Neuronal stem cell (in vitro differentiated cells): ENCODE results near the gene MRPS33.

Experiments used
- DNase-seq: peaks from one replicate; pipeline ENCODE4 v3.0.0-alpha.2; 2013; ENCODE audit warnings: low spot score
- H2AFZ ChIP-seq: one replicate; pipeline ENCODE4 v1.6.1; 2013; ENCODE audit warnings: mild to moderate bottlenecking, low read length, inconsistent platforms
- H2AK5ac ChIP-seq: 2 replicates; pipeline ENCODE4 v1.6.1; 2013; ENCODE audit warnings: low read depth, mild to moderate bottlenecking, inconsistent platforms, low read length, moderate library complexity, mixed read lengths
- H2BK120ac ChIP-seq: 2 replicates; pipeline ENCODE4 v1.6.1; 2013; ENCODE audit warnings: low read depth, mild to moderate bottlenecking, inconsistent platforms, low read length, moderate library complexity, mixed read lengths
- H2BK12ac ChIP-seq: one replicate; pipeline ENCODE4 v1.6.1; 2013; ENCODE audit warnings: low read length, inconsistent platforms
- H2BK15ac ChIP-seq: 2 replicates; pipeline ENCODE4 v1.6.1; 2013; ENCODE audit warnings: mild to moderate bottlenecking, low read length, inconsistent platforms, mixed read lengths
- H2BK5ac ChIP-seq: one replicate; pipeline ENCODE4 v1.6.1; 2013; ENCODE audit warnings: inconsistent platforms, mild to moderate bottlenecking, low read length, moderate library complexity
- H3K14ac ChIP-seq: one replicate; pipeline ENCODE4 v1.6.1; 2013; ENCODE audit warnings: low read length, inconsistent platforms
- H3K18ac ChIP-seq: 2 replicates; pipeline ENCODE4 v1.6.1; 2013; ENCODE audit warnings: low read length, inconsistent platforms
- H3K23ac ChIP-seq: 2 replicates; pipeline ENCODE4 v1.6.1; 2013; ENCODE audit warnings: low read depth, mild to moderate bottlenecking, mixed read lengths, low read length, inconsistent platforms; ENCODE audit not compliant: poor library complexity
- H3K27ac ChIP-seq: replicated peaks from 3 replicates; pipeline ENCODE4 v1.5.1; 2013; ENCODE audit warnings: low read length, inconsistent platforms
- H3K27me3 ChIP-seq, 3 experiments: 2 replicates each; pipeline ENCODE4 v1.6.1; 2013; ENCODE audit warnings: low read length in 3 of 3, mild to moderate bottlenecking in 2 of 3, inconsistent platforms in 1 of 3, low read depth in 1 of 3, mixed read lengths in 1 of 3, moderate library complexity in 1 of 3; ENCODE audit not compliant: control insufficient read depth in 3 of 3, insufficient read depth in 3 of 3
- H3K36me3 ChIP-seq, 2 donors: replicated peaks in 1 of 2; 2 replicates each; pipeline ENCODE4 v1.6.1; 2013; ENCODE audit warnings: low read length in 2 of 2; ENCODE audit not compliant: control insufficient read depth in 2 of 2, insufficient read depth in 2 of 2
- H3K4ac ChIP-seq: 2 replicates; pipeline ENCODE4 v1.6.1; 2013; ENCODE audit warnings: inconsistent platforms, mild to moderate bottlenecking, low read length, moderate library complexity
- H3K4me1 ChIP-seq, 2 donors: 1 replicate in 1 of 2; 2 replicates in 1 of 2; pipeline ENCODE4 v1.6.1; 2013; ENCODE audit warnings: low read length in 2 of 2, low read depth in 1 of 2; ENCODE audit not compliant: control insufficient read depth in 2 of 2, insufficient read depth in 1 of 2
- H3K4me2 ChIP-seq: one replicate; pipeline ENCODE4 v1.6.1; 2013; ENCODE audit warnings: mild to moderate bottlenecking, low read length, inconsistent platforms; ENCODE audit not compliant: insufficient read depth, poor library complexity, severe bottlenecking
- H3K4me3 ChIP-seq, 2 donors: 2 replicates each; pipeline ENCODE4 v1.5.1; 2013; ENCODE audit warnings: low read length in 2 of 2, mild to moderate bottlenecking in 2 of 2, inconsistent platforms in 1 of 2, moderate library complexity in 1 of 2
- H3K79me1 ChIP-seq: one replicate; pipeline ENCODE4 v1.6.1; 2013; ENCODE audit warnings: low read depth, mild to moderate bottlenecking, inconsistent platforms, low read length, moderate library complexity
- H3K9ac ChIP-seq: one replicate; pipeline ENCODE4 v1.6.1; 2013; ENCODE audit warnings: mild to moderate bottlenecking, low read depth, low read length, inconsistent platforms; ENCODE audit not compliant: poor library complexity
- H3K9me3 ChIP-seq, 2 donors: replicated peaks in 1 of 2; 2 replicates each; pipeline versions ENCODE3 to v1.6.1; 2013; ENCODE audit warnings: low read length in 2 of 2, mild to moderate bottlenecking in 2 of 2, inconsistent platforms in 1 of 2, low read depth in 1 of 2, mixed read lengths in 1 of 2, moderate library complexity in 1 of 2; ENCODE audit not compliant: control insufficient read depth in 2 of 2, insufficient read depth in 1 of 2
- H4K8ac ChIP-seq: one replicate; pipeline ENCODE4 v1.6.1; 2013; ENCODE audit warnings: low read depth, mild to moderate bottlenecking, inconsistent platforms, low read length, moderate library complexity
- H4K91ac ChIP-seq: one replicate; pipeline ENCODE4 v1.6.1; 2013; ENCODE audit warnings: low read length, low read depth, mild to moderate bottlenecking, inconsistent platforms; ENCODE audit not compliant: poor library complexity
- WGBS, 2 donors: extraction: QIAGEN DNeasy Blood & Tissue Kit; methylation state at CpG; one replicate each; pipeline ENCODE4 v1.1.7; 2013; ENCODE audit warnings: missing lambda C conversion rate in 2 of 2, mixed read lengths in 1 of 2; ENCODE audit not compliant: insufficient read length in 2 of 2, insufficient replicate concordance in 1 of 2; ENCODE audit errors: extremely low coverage in 2 of 2; 5-methylcytosine and 5-hydroxymethylcytosine counted together

MRPS33 gene

GRCh38 chr7:141045842-141046620 is 31.3 kb upstream of the MRPS33 start:
- no peak overlapping the region for H3K4ac ChIP-seq
- DNase-seq, result no peak

GRCh38 chr7:141045126-141045841 is 30.5 kb upstream of the MRPS33 start:
- no peak overlapping the region for H2BK5ac ChIP-seq
- H2AFZ ChIP-seq, result no peak overlapping the region
- WGBS, 2 donors, result no CpG with 5 or more reads among the region's 7 CpGs

More at GRCh38 chr7:141045842-141046620, 31.3 kb upstream of the MRPS33 start:
- H3K4me2 ChIP-seq, result no peak overlapping the region
- no peak overlapping the region for H3K27ac ChIP-seq
- H3K9ac ChIP-seq, result no peak overlapping the region
- no peaks in the 10 kb centered on the region for H3K79me1 ChIP-seq
- H3K36me3 ChIP-seq, result no peaks in the 10 kb centered on the region
- no peak overlapping the region for H3K23ac ChIP-seq
- H3K4me3 ChIP-seq, result no peak overlapping the region
- no peak overlapping the region for H3K18ac ChIP-seq
- H3K14ac ChIP-seq, result no peak overlapping the region
- H3K9me3 ChIP-seq, result no peaks in the 10 kb centered on the region
- WGBS, 2 donors, result no CpG with 5 or more reads among the region's 7 CpGs
- no peaks in the 10 kb centered on the region for H3K4me1 ChIP-seq
- H2BK15ac ChIP-seq, result no peak overlapping the region
- H2BK120ac ChIP-seq, result no peak overlapping the region
- no peak overlapping the region for H2BK5ac ChIP-seq
- H2BK12ac ChIP-seq, result no peak overlapping the region
- H2AK5ac ChIP-seq, result no peak overlapping the region
- H3K27me3 ChIP-seq, result no peaks in the 10 kb centered on the region
- H2AFZ ChIP-seq, result no peak overlapping the region
- no peak overlapping the region for H4K91ac ChIP-seq
- H4K8ac ChIP-seq, result no peak overlapping the region

GRCh38 chr7:141043616-141044015 is 28.9 kb upstream of the MRPS33 start:
- Histone ChIP-seq H3K27me3 (no peaks in the 10 kb centered on the region), H3K9ac (no peak overlapping the region), H3K79me1 (no peaks in the 10 kb centered on the region), H2AK5ac (no peak overlapping the region), H3K4me1 (no peaks in the 10 kb centered on the region), H2BK120ac (no peak overlapping the region), H3K27ac (no peak overlapping the region), H4K8ac (no peak overlapping the region), H3K18ac (no peak overlapping the region), H2BK5ac (no peak overlapping the region), H2BK15ac (no peak overlapping the region), H3K9me3 (no peaks in the 10 kb centered on the region), H3K36me3 (no peaks in the 10 kb centered on the region), H3K14ac (no peak overlapping the region), H2AFZ (no peak overlapping the region), H3K4me3 (no peak overlapping the region), H3K4me2 (no peak overlapping the region), H3K4ac (no peak overlapping the region), H2BK12ac (no peak overlapping the region), H4K91ac (no peak overlapping the region), H3K23ac (no peak overlapping the region)
- DNase-seq, result no peak
- no CpG with 5 or more reads among the region's 4 CpGs for WGBS, 2 donors

More at GRCh38 chr7:141045126-141045841, 30.5 kb upstream of the MRPS33 start:
- H2BK120ac ChIP-seq, result no peak overlapping the region
- no peaks in the 10 kb centered on the region for H3K27me3 ChIP-seq
- no peaks in the 10 kb centered on the region for H3K9me3 ChIP-seq
- H3K23ac ChIP-seq, result no peak overlapping the region
- no peak overlapping the region for H2BK12ac ChIP-seq
- H2BK15ac ChIP-seq, result no peak overlapping the region
- H3K36me3 ChIP-seq, result no peaks in the 10 kb centered on the region
- H3K79me1 ChIP-seq, result no peaks in the 10 kb centered on the region
- H3K4me2 ChIP-seq, result no peak overlapping the region
- no peak for DNase-seq
- no peak overlapping the region for H3K18ac ChIP-seq
- H3K27ac ChIP-seq, result no peak overlapping the region
- no peak overlapping the region for H3K4me3 ChIP-seq
- H3K4me1 ChIP-seq, result no peaks in the 10 kb centered on the region
- no peak overlapping the region for H2AK5ac ChIP-seq
- H3K14ac ChIP-seq, result no peak overlapping the region
- H4K91ac ChIP-seq, result no peak overlapping the region
- no peak overlapping the region for H3K4ac ChIP-seq
- H4K8ac ChIP-seq, result no peak overlapping the region
- no peak overlapping the region for H3K9ac ChIP-seq
